Neural progenitor cell (in vitro differentiated cells): ENCODE data around the gene DUSP19.

Experiments used
- CTCF ChIP-seq: fragments of 200-600 bp; sonication (generic); IDR thresholded peaks from 2 replicates; pipeline ENCODE4 v1.5.1; 2017; ENCODE audit warnings: antibody characterized with exemption, mild to moderate bottlenecking
- EZH2phosphoT487 ChIP-seq: fragments of 200-600 bp; sonication (generic); IDR thresholded peaks from 2 replicates; pipeline ENCODE4 v1.6.1; 2017; ENCODE audit warnings: antibody characterized with exemption

- TF ChIP-seq CTCF (no peak), EZH2phosphoT487 (no peak)
Measured at GRCh38 chr2:183113630-183114029, 35.1 kb downstream of the DUSP19 start.
